IMR-90 (cell line): ENCODE results near the gene TNFRSF14. TPM values are rescaled to one million over a fixed set of nuclear protein-coding genes. Genes with fewer than 3 reads are reported as not detected.

Experiments
- ATAC-seq: fragments of 200-7000 bp; cut with Tn5 transposase; 2 replicates; pipeline ENCODE4 v1.9.1; 2020; ENCODE audit warnings: low read depth, mild to moderate bottlenecking, moderate library complexity
- BruUV-seq: library from RNA; stranded (reverse); fragments of 400-500 nt; replicated peaks from 2 replicates; lab custom pipeline; 2021; lab: Mats Ljungman, UMichigan
- CTCF ChIA-PET: fragments of 300-600 bp; formaldehyde crosslinking; extraction: SDS; loops from one replicate; lab custom pipeline; 2021; ENCODE audit warnings: antibody characterized with exemption; lab: Yijun Ruan, JAX
- POLR2A ChIA-PET: fragments of 300-600 bp; sonication (Branson Sonifier 250); formaldehyde crosslinking; loops from one replicate; lab custom pipeline; 2022; ENCODE audit warnings: antibody characterized with exemption; ENCODE audit not compliant: unreplicated experiment; lab: Charles Lee
- DNase-seq: peaks from one replicate; pipeline ENCODE4 v3.0.0; 2013
- H2AFZ ChIP-seq: replicated peaks from 2 replicates; pipeline ENCODE3; 2013; ENCODE audit warnings: low read length, mild to moderate bottlenecking; ENCODE audit not compliant: poor library complexity
- H2AK5ac ChIP-seq: 2 replicates; pipeline ENCODE4 v1.6.1; 2013; ENCODE audit warnings: low read depth, low read length, inconsistent platforms
- H2AK9ac ChIP-seq: replicated peaks from 2 replicates; pipeline ENCODE3; 2013; ENCODE audit warnings: mild to moderate bottlenecking, low read depth, low read length, moderate library complexity; ENCODE audit not compliant: poor library complexity
- H2BK120ac ChIP-seq: 2 replicates; pipeline ENCODE4 v1.6.1; 2013; ENCODE audit warnings: low read depth, low read length, inconsistent platforms
- H2BK15ac ChIP-seq: 3 replicates; pipeline ENCODE4 v1.6.1; 2013; ENCODE audit warnings: low read depth, low read length, inconsistent platforms
- H2BK20ac ChIP-seq: 2 replicates; pipeline ENCODE4 v1.6.1; 2013; ENCODE audit warnings: low read depth, mild to moderate bottlenecking, inconsistent platforms, low read length, moderate library complexity
- H2BK5ac ChIP-seq: 2 replicates; pipeline ENCODE4 v1.6.1; 2013; ENCODE audit warnings: mild to moderate bottlenecking, low read depth, low read length, inconsistent platforms; ENCODE audit not compliant: poor library complexity, severe bottlenecking
- H3K14ac ChIP-seq: replicated peaks from 2 replicates; pipeline ENCODE4 v1.6.1; 2013; ENCODE audit warnings: low read depth, low read length, inconsistent platforms
- H3K18ac ChIP-seq: 2 replicates; pipeline ENCODE4 v1.6.1; 2013; ENCODE audit warnings: low read depth, low read length, control low read depth
- H3K23ac ChIP-seq: 2 replicates; pipeline ENCODE4 v1.6.1; 2013; ENCODE audit warnings: low read depth, low read length, inconsistent platforms
- H3K27ac ChIP-seq: 2 replicates; pipeline ENCODE4 v1.5.1; 2013; ENCODE audit warnings: mild to moderate bottlenecking, control low read depth, low read length; ENCODE audit not compliant: insufficient read depth
- H3K27me3 ChIP-seq: 2 replicates; pipeline ENCODE4 v1.6.1; 2013; ENCODE audit warnings: low read length; ENCODE audit not compliant: control insufficient read depth, insufficient read depth
- H3K36me3 ChIP-seq: 2 replicates; pipeline ENCODE4 v1.6.1; 2013; ENCODE audit warnings: low read length, mixed read lengths; ENCODE audit not compliant: control insufficient read depth, insufficient read depth
- H3K4ac ChIP-seq: 2 replicates; pipeline ENCODE4 v1.6.1; 2013; ENCODE audit warnings: low read depth, low read length, inconsistent platforms
- H3K4me1 ChIP-seq: 2 replicates; pipeline ENCODE4 v1.6.1; 2013; ENCODE audit warnings: low read length, mixed read lengths; ENCODE audit not compliant: control insufficient read depth, insufficient read depth
- H3K4me2 ChIP-seq: 2 replicates; pipeline ENCODE4 v1.6.1; 2013; ENCODE audit warnings: low read depth, mild to moderate bottlenecking, control low read depth, low read length, moderate library complexity
- H3K4me3 ChIP-seq: 2 replicates; pipeline ENCODE4 v1.5.1; 2013; ENCODE audit warnings: low read depth, mild to moderate bottlenecking, control low read depth, low read length, moderate library complexity; ENCODE audit not compliant: insufficient read depth
- H3K56ac ChIP-seq: 2 replicates; pipeline ENCODE4 v1.6.1; 2013; ENCODE audit warnings: low read length, inconsistent platforms; ENCODE audit not compliant: insufficient read depth; ENCODE audit errors: extremely low read depth
- H3K79me1 ChIP-seq, 2 experiments: 2 replicates each; pipeline ENCODE4 v1.6.1; 2013; ENCODE audit warnings: low read length in 2 of 2, inconsistent platforms in 1 of 2, low read depth in 1 of 2
- H3K9ac ChIP-seq: 2 replicates; pipeline ENCODE4 v1.6.1; 2013; ENCODE audit warnings: low read depth, low read length, control low read depth
- H3K9me1 ChIP-seq: 2 replicates; pipeline ENCODE4 v1.6.1; 2013; ENCODE audit warnings: low read length, inconsistent platforms; ENCODE audit not compliant: insufficient read depth
- H3K9me3 ChIP-seq: 2 replicates; pipeline ENCODE4 v1.6.1; 2013; ENCODE audit warnings: low read length; ENCODE audit not compliant: control insufficient read depth, insufficient read depth
- H4K20me1 ChIP-seq: 2 replicates; pipeline ENCODE4 v1.6.1; 2013; ENCODE audit warnings: low read length, inconsistent platforms; ENCODE audit not compliant: insufficient read depth
- H4K5ac ChIP-seq: 2 replicates; pipeline ENCODE4 v1.6.1; 2013; ENCODE audit warnings: mild to moderate bottlenecking, low read depth, low read length, control low read depth
- H4K8ac ChIP-seq, 2 experiments: 2 replicates each; pipeline ENCODE4 v1.6.1; 2013; ENCODE audit warnings: low read depth in 2 of 2, low read length in 2 of 2, control low read depth in 1 of 2, inconsistent platforms in 1 of 2
- H4K91ac ChIP-seq: 2 replicates; pipeline ENCODE4 v1.6.1; 2013; ENCODE audit warnings: low read depth, low read length, inconsistent platforms; ENCODE audit not compliant: insufficient read depth
- CEBPB ChIP-seq: IDR thresholded peaks from 2 replicates; pipeline ENCODE4 v1.6.1; 2012; ENCODE audit warnings: low read depth, low read length, improper control_type of control experiment
- FOS ChIP-seq: fragments of 150-350 bp; IDR thresholded peaks from 2 replicates; pipeline ENCODE4 v1.6.1; 2016; ENCODE audit warnings: low read depth, low read length
- MXI1 ChIP-seq: IDR thresholded peaks from 2 replicates; pipeline ENCODE4 v1.6.1; 2012; ENCODE audit warnings: low read depth, mild to moderate bottlenecking, low read length, moderate library complexity, borderline replicate concordance
- NFE2L2 ChIP-seq: fragments of 150-350 bp; IDR thresholded peaks from 2 replicates; pipeline ENCODE4 v1.6.1; 2016; ENCODE audit warnings: low read depth, mild to moderate bottlenecking, low read length
- POLR2A ChIP-seq: IDR thresholded peaks from 2 replicates; pipeline ENCODE4 v1.6.1; 2012; ENCODE audit warnings: mild to moderate bottlenecking, low read depth, low read length
- WGBS, 2 experiments: methylation state at CpG; one replicate each; pipeline versions ENCODE4 v1.1.5 to v1.1.7; 2013; ENCODE audit warnings: missing lambda C conversion rate in 2 of 2; ENCODE audit not compliant: insufficient read length in 1 of 2; ENCODE audit errors: extremely low coverage in 2 of 2; 5-methylcytosine and 5-hydroxymethylcytosine counted together
- dilution Hi-C: fragments of 300-500 bp; cut with HindIII; formaldehyde crosslinking; loops from one replicate; pipeline ENCODE4 v1.14.3; 2018; ENCODE audit warnings: low sequenced_read_pairs; ENCODE audit not compliant: unreplicated experiment
- in situ Hi-C: fragments of 300-500 bp; cut with MboI; formaldehyde crosslinking; loops from 3 replicates; pipeline ENCODE4 v1.14.3; 2019; ENCODE audit warnings: low sequenced_read_pairs, inconsistent platforms, mixed read lengths
- intact Hi-C: fragments of 100-400 bp; cut with micrococcal nuclease; formaldehyde crosslinking; loops from 2 replicates; pipeline ENCODE4 v1.10.0; 2022
- polyA plus RNA-seq, 3 experiments: library from polyadenylated mRNA; depleted of rRNA; stranded (reverse); fragments of >200 nt; gene quantifications; 2 replicates each; pipeline ENCODE4 v1.2.3, GENCODE V29; 2012; ENCODE audit warnings: low replicate concordance in 1 of 3
- total RNA-seq: library from RNA; depleted of rRNA; stranded (reverse); fragments of >200 nt; gene quantifications from 2 replicates; pipeline ENCODE4 v1.2.3, GENCODE V29; 2012

Gene TNFRSF14
- total and polyA plus RNA-seq, 2 of the 4 experiments (the other 2 are of a cell fraction) = 1.3 to 4.2 TPM

DNA sequence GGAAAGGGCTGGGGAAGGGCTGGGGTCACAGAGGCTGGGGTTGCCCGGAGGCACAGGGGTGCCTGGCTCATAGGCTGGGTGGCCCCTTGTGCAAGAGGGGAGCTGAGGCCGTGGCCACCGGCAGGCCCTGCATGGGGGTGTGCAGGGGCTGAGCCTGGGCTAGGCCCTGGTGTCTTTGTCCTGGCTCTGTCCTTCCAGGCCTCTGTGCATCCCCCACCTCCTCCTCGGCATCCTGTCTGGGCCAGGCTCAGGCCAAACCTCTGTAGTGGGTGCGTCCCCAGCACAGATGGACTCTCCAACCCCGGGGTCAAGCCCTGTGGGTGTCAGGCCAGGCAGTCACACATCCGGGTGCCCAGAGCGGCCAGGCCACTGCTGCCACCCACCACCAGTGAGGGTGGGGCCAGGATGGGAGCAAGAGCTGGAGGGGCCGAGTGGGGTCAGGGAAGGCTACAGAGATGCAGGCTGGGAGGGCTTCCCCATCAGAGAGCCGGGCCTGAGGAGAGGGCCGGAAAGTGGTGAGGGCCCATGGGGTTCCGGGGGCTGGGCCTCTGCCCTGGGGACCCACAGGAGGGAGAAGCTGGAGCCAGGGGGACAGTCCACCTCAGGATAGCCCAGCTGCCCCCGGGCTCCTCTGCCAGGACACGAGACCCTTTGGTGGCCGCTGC lies 49.1 kb upstream of the TNFRSF14 start:
- no peak overlapping the region for H4K8ac ChIP-seq
- H2AK5ac ChIP-seq = no peak overlapping the region
- H4K5ac ChIP-seq = no peak overlapping the region
- peaks cover 32% of the 10 kb centered on the region for H3K36me3 ChIP-seq
- H3K27ac ChIP-seq = no peak overlapping the region
- in situ Hi-C loops = no loop called here
- ATAC-seq (peak; percentile 12; the same call in 1 of the 2 replicates), DNase-seq (no peak)
- H3K9ac ChIP-seq = no peak overlapping the region
- H2AK9ac ChIP-seq = peak overlapping the region; percentile 72
- H4K91ac ChIP-seq = no peak overlapping the region
- no TSS peak for BruUV-seq
- intact Hi-C loops = no loop called here
- POLR2A ChIA-PET = no interaction called here
- no peak overlapping the region for H3K4ac ChIP-seq
- no peak for TF ChIP-seq NFE2L2
- TF ChIP-seq POLR2A = no peak
- no peak for TF ChIP-seq MXI1
- no peak for TF ChIP-seq CEBPB
- TF ChIP-seq FOS = no peak
- no peak overlapping the region for H3K4me3 ChIP-seq
- H3K79me1 ChIP-seq = 0 out of 4 replicates have a peak, but pooled peaks cover 0 to under 1% of the 10 kb centered on the region in 2 experiments
- peaks cover 12% of the 10 kb centered on the region; the same call in 1 of the 2 replicates for H3K27me3 ChIP-seq
- no peak overlapping the region for H2BK20ac ChIP-seq
- WGBS, 2 experiments = 83% methylated on average over 3 of the region's 15 CpGs; no CpG with 5 or more reads in 1 of the 2 experiments
- no peak overlapping the region for H2AFZ ChIP-seq
- H3K56ac ChIP-seq = no peak overlapping the region
- peaks cover 3% of the 10 kb centered on the region; the same call in 1 of the 2 replicates for H4K20me1 ChIP-seq
- dilution Hi-C loops = no loop called here
- H3K18ac ChIP-seq = no peak overlapping the region
- no peaks in the 10 kb centered on the region for H3K9me1 ChIP-seq
- H3K23ac ChIP-seq = no peak overlapping the region
- CTCF ChIA-PET = interaction anchor here (0.6 kb wide), 1 partner anchor 86 kb away, joined by 5 read pairs; no protein-coding TSS in a partner anchor
- no peak overlapping the region for H2BK5ac ChIP-seq
- no peak overlapping the region for H3K14ac ChIP-seq
- H3K4me1 ChIP-seq = peaks cover 2% of the 10 kb centered on the region; the same call in 1 of the 2 replicates
- no peak overlapping the region for H2BK15ac ChIP-seq
- no peak overlapping the region for H3K4me2 ChIP-seq
- no peaks in the 10 kb centered on the region for H3K9me3 ChIP-seq
- no peak overlapping the region for H2BK120ac ChIP-seq
